GM19372 (cell line): Measurements from ENCODE around the gene ARL3.
A peak's percentile ranks its signal among the peaks of the same experiment; 100 is the strongest.
"Not testable (repeated sequence)": the region's sequence is repeated elsewhere in the genome, so short reads cannot be mapped to it uniquely, and the experiment has no call there.

ENCODE experiments used
- ATAC-seq: cut with Tn5 transposase; IDR thresholded peaks from one replicate; pipeline ENCODE4 v1.9.1; 2021; ENCODE audit warnings: mild to moderate bottlenecking, low read depth, moderate library complexity; ENCODE audit not compliant: unreplicated experiment

The ARL3 gene

GRCh38 chr10:102738692-102739121 is 24.5 kb upstream of the ARL3 start:
- no peak for ATAC-seq

- no peak for ATAC-seq
Measured at GRCh38 chr10:102735065-102735562, 20.9 kb upstream of the ARL3 start.

- ATAC-seq, result no peak
Measured at GRCh38 chr10:102732661-102733060, 18.5 kb upstream of the ARL3 start.

GRCh38 chr10:102731222-102731800 is 17.1 kb upstream of the ARL3 start:
- no peak for ATAC-seq

GRCh38 chr10:102729029-102730026 is 15.1 kb upstream of the ARL3 start:
- ATAC-seq, result no peak

- ATAC-seq, result no peak
Measured at GRCh38 chr10:102727037-102727818, 13.0 kb upstream of the ARL3 start.

GRCh38 chr10:102726274-102726673 is 12.1 kb upstream of the ARL3 start:
- ATAC-seq, result no peak

GRCh38 chr10:102723989-102724388 is 9.8 kb upstream of the ARL3 start:
- no peak for ATAC-seq

GRCh38 chr10:102721954-102722353 is 7.8 kb upstream of the ARL3 start:
- ATAC-seq, result no peak

- no peak for ATAC-seq
Measured at GRCh38 chr10:102720775-102721301, 6.6 kb upstream of the ARL3 start.

GRCh38 chr10:102720337-102720736 is 6.1 kb upstream of the ARL3 start:
- ATAC-seq, result no peak

- no peak for ATAC-seq
Measured at GRCh38 chr10:102718220-102718619, 4.0 kb upstream of the ARL3 start.

- ATAC-seq, result not testable (repeated sequence)
Measured at GRCh38 chr10:102716900-102717565, 2.8 kb upstream of the ARL3 start.

GRCh38 chr10:102715880-102716279 is 1.7 kb upstream of the ARL3 start:
- no peak for ATAC-seq

GRCh38 chr10:102714621-102715455 is 641 bp upstream of the ARL3 start, which contains the start of gene SFXN2:
TSS of gene SFXN2 (plus strand) at chr10:102714636. CDS start at chr10:102726637, 12,001 bp downstream.
- peak; percentile 1 for ATAC-seq

GRCh38 chr10:102713539-102713813 is 721 bp downstream of the ARL3 start:
- peak; percentile 41 for ATAC-seq

- no peak for ATAC-seq
Measured at GRCh38 chr10:102712843-102713538, 1.2 kb downstream of the ARL3 start.

- ATAC-seq, result no peak
Measured at GRCh38 chr10:102712089-102712488, 2.1 kb downstream of the ARL3 start.

GRCh38 chr10:102710609-102711008 is 3.6 kb downstream of the ARL3 start:
- ATAC-seq, result no peak
